Activated T-helper 1 cell treated with anti-CD3 and anti-CD28 coated beads, Interleukin-12 subunit alpha, Interleukin-12 subunit beta, Interleukin-2, Interleukin-4 antibody, amounts not matched to agents 30 ng/mL and 10 ng/mL and 1 ng/mL, durations not matched to agents 14 hours and 24 hours and 36 hours (primary cell): ENCODE measurements around the gene VAMP7. TPM values are rescaled to one million over a fixed set of nuclear protein-coding genes. Genes with fewer than 3 reads are reported as not detected.
"Not testable (repeated sequence)": the region's sequence is repeated elsewhere in the genome, so short reads cannot be mapped to it uniquely, and the experiment has no call there.

Experiments used
- DNase-seq: peaks from one replicate; pipeline ENCODE4 v3.0.0; 2021; ENCODE audit warnings: low spot score
- H3K27ac Mint-ChIP-seq: one replicate; pipeline ENCODE4 v1.8.0; 2021; ENCODE audit warnings: mild to moderate bottlenecking, mixed read lengths
- H3K27me3 Mint-ChIP-seq: one replicate; pipeline ENCODE4 v1.8.0; 2022; ENCODE audit warnings: mild to moderate bottlenecking, moderate library complexity, mixed read lengths; ENCODE audit not compliant: insufficient read depth
- H3K36me3 Mint-ChIP-seq: one replicate; pipeline ENCODE4 v1.8.0; 2021; ENCODE audit warnings: low read depth, mixed read lengths
- H3K4me1 Mint-ChIP-seq: one replicate; pipeline ENCODE4 v1.8.0; 2021; ENCODE audit warnings: low read depth, mixed read lengths
- H3K4me3 Mint-ChIP-seq: one replicate; pipeline ENCODE4 v1.8.0; 2021; ENCODE audit warnings: mild to moderate bottlenecking, moderate library complexity, mixed read lengths
- H3K9me3 Mint-ChIP-seq: one replicate; pipeline ENCODE4 v1.8.0; 2021; ENCODE audit warnings: mixed read lengths
- intact Hi-C: fragments of 100-400 bp; cut with micrococcal nuclease; formaldehyde crosslinking; loops from one replicate; pipeline ENCODE4 v1.15.1; 2024
- total RNA-seq: library from RNA; stranded (reverse); gene quantifications from 2 replicates; pipeline ENCODE4 v1.2.3, GENCODE V29; 2022

The VAMP7 gene
- total RNA-seq, 1 donor from 2014 or later: 27.4 TPM

- H3K4me3 Mint-ChIP-seq, H3K27me3 Mint-ChIP-seq, H3K36me3 Mint-ChIP-seq, intact Hi-C loops, DNase-seq, H3K27ac Mint-ChIP-seq: not testable (repeated sequence)
- Mint-ChIP-seq H3K9me3 (peaks cover 17% of the 10 kb centered on the region), H3K4me1 (peaks cover 17% of the 10 kb centered on the region)
Observed at GRCh38 chrX:155971658-155972057, 90.5 kb downstream of the VAMP7 start.

- H3K4me3 Mint-ChIP-seq, H3K36me3 Mint-ChIP-seq, H3K27me3 Mint-ChIP-seq, DNase-seq, H3K27ac Mint-ChIP-seq, intact Hi-C loops: not testable (repeated sequence)
- Mint-ChIP-seq H3K4me1 (peaks cover 17% of the 10 kb centered on the region), H3K9me3 (peaks cover 17% of the 10 kb centered on the region)
Observed at GRCh38 chrX:155972241-155972640, 91.1 kb downstream of the VAMP7 start.

GRCh38 chrX:155983326-155983725 lies 102.2 kb downstream of the VAMP7 start:
- Mint-ChIP-seq H3K4me3 (no peak overlapping the region), H3K36me3 (no peaks in the 10 kb centered on the region), H3K27ac (no peak overlapping the region), H3K9me3 (peaks cover 5% of the 10 kb centered on the region), H3K27me3 (peaks cover 3% of the 10 kb centered on the region), H3K4me1 (no peaks in the 10 kb centered on the region)
- intact Hi-C loops: no loop called here
- no peak for DNase-seq

GRCh38 chrX:155985208-155985607 lies 104.1 kb downstream of the VAMP7 start:
- intact Hi-C loops: no loop called here
- Mint-ChIP-seq H3K4me1 (no peaks in the 10 kb centered on the region), H3K9me3 (peaks cover 5% of the 10 kb centered on the region), H3K36me3 (no peaks in the 10 kb centered on the region), H3K27ac (no peak overlapping the region), H3K27me3 (no peaks in the 10 kb centered on the region), H3K4me3 (no peak overlapping the region)
- no peak for DNase-seq

- H3K27ac Mint-ChIP-seq, H3K27me3 Mint-ChIP-seq, intact Hi-C loops, H3K36me3 Mint-ChIP-seq, H3K9me3 Mint-ChIP-seq, DNase-seq, H3K4me3 Mint-ChIP-seq, H3K4me1 Mint-ChIP-seq: not testable (repeated sequence)
Observed at GRCh38 chrX:155986995-155987394, 105.8 kb downstream of the VAMP7 start.

GRCh38 chrX:155988859-155989258 lies 107.7 kb downstream of the VAMP7 start:
- Mint-ChIP-seq H3K27me3 (no peaks in the 10 kb centered on the region), H3K27ac (no peak overlapping the region), H3K9me3 (no peaks in the 10 kb centered on the region), H3K4me1 (no peaks in the 10 kb centered on the region), H3K36me3 (no peaks in the 10 kb centered on the region), H3K4me3 (no peak overlapping the region)
- intact Hi-C loops: no loop called here
- no peak for DNase-seq

Other genes with a start within 250 kb of the VAMP7 start
- gene IL9R, start 116.4 kb downstream of the VAMP7 start, total RNA-seq: 5.3 and 7.8 TPM in 2 replicates